ENCODE results near the gene CHEK1.

The CHEK1 gene

GRCh38 chr11:125645871-125646270 lies 20.9 kb downstream of the CHEK1 start:
- H3K4me3 ChIP-seq (ENCODE audit: control insufficient read depth, low read depth, low read length), result no peak overlapping the region
- no peak for DNase-seq (ENCODE audit: low read depth)
- no peak for TF ChIP-seq CTCF (conservative IDR thresholded peaks at IDR 0.05; ENCODE audit: control insufficient read depth, insufficient read depth, low read depth, low read length)

GRCh38 chr11:125649465-125650166 lies 24.7 kb downstream of the CHEK1 start:
- no peak for TF ChIP-seq CTCF (conservative IDR thresholded peaks at IDR 0.05; ENCODE audit: control insufficient read depth, insufficient read depth, low read depth, low read length)
- no peak overlapping the region for H3K4me3 ChIP-seq (ENCODE audit: control insufficient read depth, low read depth, low read length)
- no peak for DNase-seq (ENCODE audit: low read depth)

GRCh38 chr11:125662689-125663088 lies 37.7 kb downstream of the CHEK1 start:
- no peak for DNase-seq (ENCODE audit: low read depth)
- no peak for TF ChIP-seq CTCF (conservative IDR thresholded peaks at IDR 0.05; ENCODE audit: control insufficient read depth, insufficient read depth, low read depth, low read length)
- no peak overlapping the region for H3K4me3 ChIP-seq (ENCODE audit: control insufficient read depth, low read depth, low read length)

- TF ChIP-seq CTCF (conservative IDR thresholded peaks at IDR 0.05; ENCODE audit: control insufficient read depth, insufficient read depth, low read depth, low read length), result no peak
- no peak overlapping the region for H3K4me3 ChIP-seq (ENCODE audit: control insufficient read depth, low read depth, low read length)
- DNase-seq (ENCODE audit: low read depth), result no peak
Measured at GRCh38 chr11:125663910-125664309, 38.9 kb downstream of the CHEK1 start.

- H3K4me3 ChIP-seq (ENCODE audit: control insufficient read depth, low read depth, low read length), result no peak overlapping the region
- TF ChIP-seq CTCF (conservative IDR thresholded peaks at IDR 0.05; ENCODE audit: control insufficient read depth, insufficient read depth, low read depth, low read length), result no peak
Measured at GRCh38 chr11:125667151-125667550, 42.2 kb downstream of the CHEK1 start.

GRCh38 chr11:125670172-125670571 lies 45.2 kb downstream of the CHEK1 start:
- no peak for TF ChIP-seq CTCF (conservative IDR thresholded peaks at IDR 0.05; ENCODE audit: control insufficient read depth, insufficient read depth, low read depth, low read length)
- no peak for DNase-seq (ENCODE audit: low read depth)
- no peak overlapping the region for H3K4me3 ChIP-seq (ENCODE audit: control insufficient read depth, low read depth, low read length)

More at GRCh38 chr11:125667151-125667550, 42.2 kb downstream of the CHEK1 start:
- DNase-seq (ENCODE audit: low read depth), result no peak

All from fibroblast of mammary gland (primary cell).